A549 (cell line): ENCODE measurements around the gene MRTO4. TPM values are rescaled to one million over a fixed set of nuclear protein-coding genes. Genes with fewer than 3 reads are reported as not detected.

Experiments
- ATAC-seq, 2 experiments: fragments of 200-7000 bp in 1 of 2; fragments of >200 bp in 1 of 2; cut with Nextera tagmentation in 1 of 2; cut with Tn5 transposase in 1 of 2; 3 replicates each; pipeline versions ENCODE4 v1.8.0 to v1.9.1; 2018 to 2020; ENCODE audit warnings: mild to moderate bottlenecking in 1 of 2, moderate library complexity in 1 of 2
- CTCF ChIA-PET: fragments of 300-600 bp; sonication (Branson Sonifier 250); formaldehyde crosslinking; extraction: SDS; loops from one replicate; lab custom pipeline; 2021; ENCODE audit warnings: antibody characterized with exemption, inconsistent platforms; lab: Yijun Ruan, JAX
- POLR2A ChIA-PET: fragments of 350-600 bp; formaldehyde crosslinking; extraction: SDS; loops from one replicate; lab custom pipeline; 2021; ENCODE audit warnings: antibody characterized with exemption, inconsistent platforms; lab: Yijun Ruan, JAX
- DNase-seq, 2 experiments: peaks; one replicate each; pipeline versions ENCODE4 v3.0.0 to v3.0.0-alpha.2; 2011 to 2016; ENCODE audit warnings: low read depth in 1 of 2, low spot score in 1 of 2
- FAIRE-seq: peaks from 2 replicates; lab custom pipeline; 2011; peaks lifted over from hg19 to GRCh38; lab: Jason Lieb, UNC
- H3K27ac ChIP-seq, 2 experiments: fragments of >200 bp; sonication (Bioruptor Twin); formaldehyde crosslinking; 3 replicates each; pipeline ENCODE4 v1.5.1; 2016 to 2017
- H3K4me1 ChIP-seq: fragments of >200 bp; sonication (Bioruptor Twin); formaldehyde crosslinking; 3 replicates; pipeline ENCODE4 v1.6.1; 2016
- H3K4me2 ChIP-seq: fragments of >200 bp; sonication (Bioruptor Twin); formaldehyde crosslinking; 3 replicates; pipeline ENCODE4 v1.6.1; 2016
- H3K4me3 ChIP-seq: fragments of >200 bp; sonication (Bioruptor Twin); formaldehyde crosslinking; 3 replicates; pipeline ENCODE4 v1.5.1; 2016
- H3K9me3 ChIP-seq: fragments of >200 bp; sonication (Bioruptor Twin); formaldehyde crosslinking; 3 replicates; pipeline ENCODE4 v1.6.1; 2016
- ATOH8 ChIP-seq: fragments of 250-450 bp; sonication (Bioruptor Pico); IDR thresholded peaks from 2 replicates; pipeline ENCODE4 v1.5.0; 2020; ENCODE audit warnings: low read depth, mild to moderate bottlenecking, moderate library complexity
- BCL3 ChIP-seq: fragments of >200 bp; sonication (Bioruptor Twin); formaldehyde crosslinking; IDR thresholded peaks from 3 replicates; pipeline ENCODE4 v1.6.1; 2016
- BHLHE40 ChIP-seq: IDR thresholded peaks from 2 replicates; pipeline ENCODE4 v1.6.1; 2012; ENCODE audit warnings: low read depth, low read length, inconsistent platforms
- CHD2 ChIP-seq: fragments of 150-350 bp; IDR thresholded peaks from 2 replicates; pipeline ENCODE4 v1.6.1; 2014; ENCODE audit warnings: low read length; ENCODE audit not compliant: partially characterized antibody
- CTCF ChIP-seq: fragments of >200 bp; sonication (Bioruptor Twin); formaldehyde crosslinking; IDR thresholded peaks from 3 replicates; pipeline ENCODE4 v1.5.1; 2016
- EHF ChIP-seq: fragments of 250-450 bp; sonication (Bioruptor Pico); IDR thresholded peaks from 2 replicates; pipeline ENCODE4 v1.5.0; 2020; ENCODE audit warnings: mild to moderate bottlenecking
- GATA3 ChIP-seq: IDR thresholded peaks from 2 replicates; pipeline ENCODE4 v1.6.1; 2012; ENCODE audit warnings: borderline replicate concordance
- HDAC2 ChIP-seq: fragments of 200-600 bp; sonication (generic); IDR thresholded peaks from 2 replicates; pipeline ENCODE4 v1.6.1; 2016
- HMGXB4 ChIP-seq: fragments of 250-450 bp; sonication (Bioruptor Pico); IDR thresholded peaks from 2 replicates; pipeline ENCODE4 v1.5.0; 2021; ENCODE audit warnings: mild to moderate bottlenecking, moderate library complexity, borderline replicate concordance
- HOXA7 ChIP-seq: fragments of 250-450 bp; sonication (Bioruptor Pico); IDR thresholded peaks from 2 replicates; pipeline ENCODE4 v1.5.0; 2020; ENCODE audit warnings: mild to moderate bottlenecking, moderate library complexity
- HOXB13 ChIP-seq: fragments of 250-450 bp; sonication (Bioruptor Pico); IDR thresholded peaks from 2 replicates; pipeline ENCODE4 v1.5.0; 2020; ENCODE audit warnings: low read depth, mild to moderate bottlenecking, moderate library complexity
- MAX ChIP-seq: IDR thresholded peaks from 2 replicates; pipeline ENCODE4 v1.6.1; 2012
- MAZ ChIP-seq: fragments of 150-350 bp; IDR thresholded peaks from 2 replicates; pipeline ENCODE4 v1.6.1; 2014; ENCODE audit warnings: antibody characterized with exemption, low read depth, low read length, borderline replicate concordance
- NPAS2 ChIP-seq: fragments of 250-450 bp; sonication (Bioruptor Pico); IDR thresholded peaks from 2 replicates; pipeline ENCODE4 v1.8.0; 2022; ENCODE audit warnings: mild to moderate bottlenecking, moderate library complexity, borderline replicate concordance
- PBX3 ChIP-seq: IDR thresholded peaks from 2 replicates; pipeline ENCODE4 v1.6.1; 2012
- POLR2AphosphoS2 ChIP-seq: conservative IDR thresholded peaks from 2 replicates; pipeline ENCODE4 v1.6.1; 2012; ENCODE audit warnings: low read length, improper control_type of control experiment, inconsistent platforms
- REST ChIP-seq: fragments of 200-600 bp; sonication (generic); IDR thresholded peaks from 2 replicates; pipeline ENCODE4 v1.6.1; 2016; ENCODE audit warnings: antibody characterized with exemption, mild to moderate bottlenecking, moderate library complexity
- SREBF2 ChIP-seq: fragments of 450-650 bp; IDR thresholded peaks from 2 replicates; pipeline ENCODE4 v1.6.1; 2014; ENCODE audit warnings: mild to moderate bottlenecking, moderate library complexity
- TFCP2L1 ChIP-seq: fragments of 250-450 bp; sonication (Bioruptor Pico); IDR thresholded peaks from 2 replicates; pipeline ENCODE4 v1.5.0; 2021; ENCODE audit warnings: mild to moderate bottlenecking
- TP53 ChIP-seq: fragments of 250-450 bp; sonication (Bioruptor Pico); IDR thresholded peaks from 2 replicates; pipeline ENCODE4 v1.5.0; 2021; ENCODE audit warnings: mild to moderate bottlenecking, moderate library complexity
- ZC3H11A ChIP-seq: fragments of 450-650 bp; IDR thresholded peaks from 2 replicates; pipeline ENCODE4 v1.6.1; 2014; ENCODE audit warnings: antibody characterized with exemption, mild to moderate bottlenecking
- ZSCAN20 ChIP-seq: fragments of 250-450 bp; sonication (Bioruptor Pico); IDR thresholded peaks from 2 replicates; pipeline ENCODE4 v1.8.0; 2022; ENCODE audit warnings: mild to moderate bottlenecking, moderate library complexity
- WGBS: methylation state at CpG from one replicate; pipeline ENCODE4 v1.1.6; 2017; ENCODE audit errors: missing lambda C conversion rate; 5-methylcytosine and 5-hydroxymethylcytosine counted together
- polyA plus RNA-seq, 4 experiments: library from polyadenylated mRNA; depleted of rRNA in 3 of 4; stranded (reverse); fragments of >200 nt; fragmentation: RNase III in 1 of 4; extraction: RNeasy Plus Mini Kit Qiagen cat#74134 plus additional on column Dnase treatment in 1 of 4; gene quantifications; 2 replicates in 3 of 4; 3 replicates in 1 of 4; pipeline ENCODE4 v1.2.3, GENCODE V29; 2011 to 2017

MRTO4 gene
- polyA plus RNA-seq, 2 of the 4 experiments (the other 2 are of a cell fraction): 61.7 to 66.4 TPM

GRCh38 chr1:19229229-19229628, 22.4 kb upstream of the MRTO4 start:
- 86% methylated on average over 3 of the region's 3 CpGs for WGBS
- DNase-seq (no peak), ATAC-seq (no peak), FAIRE-seq (no peak)
- Histone ChIP-seq H3K4me1 (no peaks in the 10 kb centered on the region), H3K9me3 (no peaks in the 10 kb centered on the region), H3K4me3 (no peak overlapping the region), H3K27ac (no peak overlapping the region), H3K4me2 (no peak overlapping the region)
- ChIA-PET POLR2A (no interaction called here), CTCF (interaction anchor here (1.2 kb wide), 1 partner anchor 12 kb away, joined by 3 read pairs; no protein-coding TSS in a partner anchor)
- no peak for TF ChIP-seq ZC3H11A
- TF ChIP-seq POLR2AphosphoS2: no peak
- TF ChIP-seq TFCP2L1 (CRISPR knock-in tag): no peak
- TF ChIP-seq ATOH8: no peak
- TF ChIP-seq PBX3: no peak
- TF ChIP-seq CTCF: no peak
- no peak for TF ChIP-seq MAZ
- TF ChIP-seq ZSCAN20: no peak
- no peak for TF ChIP-seq BCL3

GRCh38 chr1:19229828-19230325, 21.7 kb upstream of the MRTO4 start:
- ATAC-seq: no peak
- no peak for TF ChIP-seq MAZ
- TF ChIP-seq HOXA7 (CRISPR knock-in tag): no peak
- TF ChIP-seq ZSCAN20: no peak
- TF ChIP-seq CHD2: no peak
- no peak for TF ChIP-seq GATA3
- no peak for TF ChIP-seq TP53 (CRISPR knock-in tag)
- TF ChIP-seq EHF (CRISPR knock-in tag): no peak
- no peak for TF ChIP-seq BCL3
- TF ChIP-seq MAX: no peak
- no peak for TF ChIP-seq SREBF2
- TF ChIP-seq HOXB13 (CRISPR knock-in tag): no peak
- no peak for TF ChIP-seq ATOH8
- no peak for TF ChIP-seq HMGXB4 (CRISPR knock-in tag)
- TF ChIP-seq HDAC2: no peak
- no peak for TF ChIP-seq REST
- TF ChIP-seq BHLHE40: no peak
- no peak for TF ChIP-seq NPAS2 (CRISPR knock-in tag)
- 67% methylated on average over 6 of the region's 6 CpGs for WGBS
- no peak for DNase-seq
- CTCF ChIA-PET: interaction anchor here (1.1 to 1.2 kb wide), 2 partner anchors 11 to 18 kb away, joined by 3 read pairs; no protein-coding TSS in a partner anchor
- H3K9me3 ChIP-seq: no peaks in the 10 kb centered on the region
- no peak overlapping the region for H3K27ac ChIP-seq
- POLR2A ChIA-PET: no interaction called here
- no peak overlapping the region for H3K4me2 ChIP-seq
- no peak for FAIRE-seq
- no peak overlapping the region for H3K4me3 ChIP-seq
- H3K4me1 ChIP-seq: no peaks in the 10 kb centered on the region
